GM06990 (cell line): ENCODE measurements around the gene TNFRSF9.
A peak's percentile ranks its signal among the peaks of the same experiment; 100 is the strongest.

Experiments used
- DNase-seq: peaks from one replicate; pipeline ENCODE4 v3.0.0-alpha.2; 2011; ENCODE audit not compliant: insufficient read length; ENCODE audit errors: extremely low read depth
- H3K27me3 ChIP-seq: replicated peaks from 2 replicates; pipeline ENCODE4 v1.6.0; 2011; ENCODE audit warnings: low read length; ENCODE audit not compliant: control insufficient read depth, insufficient read depth
- H3K36me3 ChIP-seq: 2 replicates; pipeline ENCODE4 v1.5.1; 2011; ENCODE audit warnings: low read length; ENCODE audit not compliant: control insufficient read depth, insufficient read depth
- H3K4me3 ChIP-seq: replicated peaks from 2 replicates; pipeline ENCODE4 v1.5.1; 2011; ENCODE audit warnings: low read depth, mild to moderate bottlenecking, control low read depth, low read length
- CTCF ChIP-seq: IDR thresholded peaks from 2 replicates; pipeline ENCODE4 v1.5.1; 2011; ENCODE audit warnings: low read length, control low read depth, mild to moderate bottlenecking, inconsistent platforms; ENCODE audit not compliant: insufficient read depth, poor library complexity, severe bottlenecking

The TNFRSF9 gene

DNA sequence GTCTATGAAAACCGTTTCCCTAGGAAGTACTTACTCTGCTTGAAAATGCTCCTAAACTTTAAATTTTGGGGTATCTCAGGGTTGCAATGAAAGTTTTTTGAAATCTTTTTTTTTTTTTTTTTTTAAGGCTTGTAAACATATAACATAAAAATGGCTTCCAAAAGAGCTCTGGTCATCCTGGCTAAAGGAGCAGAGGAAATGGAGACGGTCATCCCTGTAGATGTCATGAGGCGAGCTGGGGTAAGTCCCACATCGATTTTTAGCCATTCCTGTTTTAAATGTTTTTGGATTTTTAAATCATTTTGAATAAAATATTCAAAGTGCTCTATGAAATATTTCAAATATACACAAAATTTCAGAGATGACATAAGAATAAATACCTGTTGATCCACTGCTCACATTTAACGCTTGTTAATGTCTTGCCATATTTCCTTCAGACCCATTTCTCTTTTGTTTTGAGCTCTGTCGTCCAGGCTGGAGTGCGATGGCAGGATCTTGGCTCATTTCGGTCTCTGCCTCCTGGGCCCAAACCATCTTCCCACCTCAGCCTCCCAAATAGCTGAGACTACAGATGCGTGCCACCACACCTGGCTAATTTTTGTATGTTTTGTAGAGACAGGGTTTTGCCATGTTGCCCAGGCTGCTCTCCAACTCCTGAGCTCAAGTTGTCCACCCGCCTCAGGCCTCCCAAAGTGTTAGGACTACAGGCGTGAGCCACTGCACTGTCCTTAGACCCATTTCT is 22.2 kb upstream of the TNFRSF9 start:
- TF ChIP-seq CTCF, result no peak
- no peaks in the 10 kb centered on the region for H3K27me3 ChIP-seq
- DNase-seq, result no peak
- H3K36me3 ChIP-seq, result peaks cover 17% of the 10 kb centered on the region
- H3K4me3 ChIP-seq, result peak overlapping the region; percentile 94

DNA sequence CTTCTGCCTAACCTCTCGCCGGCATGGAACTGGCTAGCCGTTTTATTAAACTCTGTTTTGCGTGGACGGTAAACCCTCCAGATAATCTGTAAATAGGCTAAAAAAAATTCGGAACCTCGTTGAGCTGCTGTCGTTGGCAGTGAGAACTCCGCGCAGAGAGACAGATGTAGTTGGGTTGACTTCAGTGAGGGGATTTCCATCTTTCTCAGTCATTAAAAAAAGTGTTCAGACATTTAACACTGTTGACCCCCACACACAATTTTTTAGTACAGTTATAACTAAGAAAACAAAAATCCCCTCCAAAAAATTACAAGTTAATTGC is 21.3 kb upstream of the TNFRSF9 start:
- DNase-seq, result no peak
- Histone ChIP-seq H3K4me3 (peak overlapping the region; percentile 94), H3K27me3 (no peaks in the 10 kb centered on the region), H3K36me3 (peaks cover 17% of the 10 kb centered on the region)
- no peak for TF ChIP-seq CTCF

DNA sequence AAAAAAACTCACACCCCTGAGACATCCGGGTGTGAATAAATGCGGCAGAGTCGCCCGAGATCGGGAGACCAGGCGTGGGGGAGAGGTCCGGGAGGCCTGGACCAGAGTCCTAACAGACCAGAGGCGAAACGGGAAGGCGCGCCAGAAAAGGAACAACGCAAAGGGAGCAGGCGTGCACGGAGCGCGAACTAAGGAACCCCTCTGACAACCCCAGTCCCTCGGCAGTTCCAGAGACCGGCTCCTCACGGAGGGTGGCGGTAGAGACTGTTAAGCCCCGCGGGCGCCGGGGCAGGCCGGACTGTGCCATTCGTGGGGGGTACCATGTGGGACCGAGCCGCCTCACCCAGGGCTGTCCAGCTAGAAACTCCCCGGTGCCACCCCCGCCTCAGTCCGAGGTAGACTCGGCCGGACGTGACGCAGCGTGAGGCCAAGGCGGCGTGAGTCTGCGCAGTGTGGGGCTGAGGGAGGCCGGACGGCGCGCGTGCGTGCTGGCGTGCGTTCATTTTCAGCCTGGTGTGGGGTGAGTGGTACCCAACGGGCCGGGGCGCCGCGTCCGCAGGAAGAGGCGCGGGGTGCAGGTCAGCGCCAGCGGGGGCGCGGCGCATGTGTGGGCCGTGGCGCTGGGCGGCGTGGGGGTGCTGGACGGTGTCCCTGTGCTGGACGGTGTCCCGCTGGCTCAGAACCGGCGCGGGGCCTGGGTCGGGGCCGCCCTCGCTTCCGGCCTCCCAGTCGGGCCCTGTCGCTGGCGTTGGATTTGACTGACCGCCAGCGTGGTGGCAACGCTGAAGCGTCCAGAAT is 20.8 kb upstream of the TNFRSF9 start, which contains the start of gene PARK7:
PARK7 (plus strand) TSS at position 496 of the 798 bp plus-strand sequence. CDS start 1,075 bp downstream, outside the sequence.
- Histone ChIP-seq H3K36me3 (peaks cover 15% of the 10 kb centered on the region), H3K4me3 (peak within 1 kb of the TSS; percentile 94), H3K27me3 (no peaks in the 10 kb centered on the region)
- peak; percentile 51 for TF ChIP-seq CTCF
- peak; percentile 100 for DNase-seq

DNA sequence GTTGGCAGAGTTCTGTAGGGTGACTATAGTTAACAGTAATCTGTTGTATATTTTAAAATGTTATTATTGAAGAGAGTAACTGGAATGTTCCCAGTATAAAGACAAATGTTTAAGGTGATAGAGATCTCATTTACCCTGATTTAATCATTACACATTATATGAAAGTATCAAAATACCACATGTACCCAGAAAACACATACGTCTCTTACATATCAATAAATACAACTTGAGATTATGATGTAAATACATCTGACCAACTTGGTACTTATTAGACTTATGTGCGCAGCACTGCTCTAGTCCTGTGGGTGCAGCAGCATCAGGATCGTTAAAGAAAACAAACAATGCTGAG is 20.2 kb upstream of the TNFRSF9 start:
- no peaks in the 10 kb centered on the region for H3K27me3 ChIP-seq
- DNase-seq, result no peak
- TF ChIP-seq CTCF, result no peak
- H3K4me3 ChIP-seq, result peak overlapping the region; percentile 83
- H3K36me3 ChIP-seq, result peaks cover 12% of the 10 kb centered on the region

DNA sequence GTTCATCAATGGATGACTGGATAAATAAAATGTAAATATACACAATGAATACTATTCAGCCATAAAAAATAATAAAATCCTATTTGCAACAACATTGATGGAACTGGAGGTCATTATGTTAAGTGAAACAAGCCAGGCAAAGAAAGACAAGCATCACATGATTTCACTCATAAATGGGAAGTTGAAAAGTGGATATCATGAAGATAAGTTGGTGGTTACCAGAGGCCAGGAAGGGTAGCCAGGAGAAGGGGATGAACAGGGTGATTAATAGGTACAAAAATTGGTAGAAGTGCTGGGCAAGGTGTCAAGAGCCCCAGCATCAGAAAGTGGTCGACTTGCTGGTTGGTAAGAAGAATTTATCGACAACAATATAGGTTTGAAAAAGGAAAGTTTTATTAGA is 19.5 kb upstream of the TNFRSF9 start:
- Histone ChIP-seq H3K27me3 (no peaks in the 10 kb centered on the region), H3K36me3 (peaks cover 7% of the 10 kb centered on the region), H3K4me3 (peak overlapping the region; percentile 83)
- TF ChIP-seq CTCF, result no peak
- no peak for DNase-seq
